GM21576 (cell line): Measurements from ENCODE around the gene ATP5PB.

ENCODE experiments used
- ATAC-seq: cut with Tn5 transposase; IDR thresholded peaks from one replicate; pipeline ENCODE4 v1.9.1; 2021; ENCODE audit warnings: mild to moderate bottlenecking, moderate library complexity; ENCODE audit not compliant: unreplicated experiment

Gene ATP5PB

GRCh38 chr1:111448918-111449702, at the start of gene ATP5PB, which contains the start of gene WDR77:
Gene ATP5PB, plus strand, starts transcription at chr1:111449464. Its CDS starts 78 bp downstream, at chr1:111449542.
Gene WDR77, minus strand, starts transcription at chr1:111449256. Its CDS starts 87 bp downstream, at chr1:111449169.
- ATAC-seq: peak; percentile 92

GRCh38 chr1:111399792-111400610, 49.3 kb upstream of the ATP5PB start:
- ATAC-seq: no peak

DNA sequence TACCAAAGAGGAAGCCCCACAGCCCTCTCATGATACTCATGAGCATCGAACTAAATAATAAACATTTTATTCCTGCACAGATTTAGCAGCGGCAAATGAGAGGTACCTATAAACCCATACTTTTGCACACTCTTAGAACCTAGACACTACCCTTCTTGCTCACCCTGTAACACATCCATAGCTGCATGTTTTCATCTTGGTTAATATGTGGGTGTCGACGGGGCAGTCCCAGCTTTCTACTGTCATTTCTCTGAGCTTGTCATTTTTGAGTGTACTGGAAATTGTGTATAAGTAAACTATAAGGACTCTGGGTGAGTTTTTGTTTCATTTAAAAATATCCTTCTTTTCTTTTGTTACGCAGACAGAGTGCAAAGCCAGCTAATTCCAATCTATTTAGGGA, 47.2 kb upstream of the ATP5PB start:
- no peak for ATAC-seq

DNA sequence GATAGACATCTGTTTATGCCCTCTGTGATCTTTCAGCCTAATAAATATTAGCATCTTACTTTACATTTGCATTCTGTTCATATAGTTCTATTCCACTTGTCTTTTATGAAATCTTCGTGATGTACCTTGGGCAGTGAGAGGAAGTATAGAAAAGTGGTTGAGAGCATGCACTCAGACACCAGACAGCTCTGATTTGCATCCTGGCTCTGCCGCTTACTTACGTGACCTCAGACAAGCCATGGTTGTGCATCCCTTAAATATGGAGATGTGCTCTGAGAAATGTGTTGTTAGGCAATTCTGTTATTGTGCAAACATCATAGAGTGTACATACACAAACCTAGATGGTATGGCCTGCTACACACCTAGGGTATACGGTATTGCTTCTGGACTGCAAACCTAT, 44.7 kb upstream of the ATP5PB start:
- no peak for ATAC-seq

GRCh38 chr1:111406321-111406768, 42.9 kb upstream of the ATP5PB start:
- ATAC-seq: peak; percentile 93

GRCh38 chr1:111407301-111407700, 42.0 kb upstream of the ATP5PB start:
- no peak for ATAC-seq

GRCh38 chr1:111412839-111413238, 36.4 kb upstream of the ATP5PB start:
- ATAC-seq: no peak

DNA sequence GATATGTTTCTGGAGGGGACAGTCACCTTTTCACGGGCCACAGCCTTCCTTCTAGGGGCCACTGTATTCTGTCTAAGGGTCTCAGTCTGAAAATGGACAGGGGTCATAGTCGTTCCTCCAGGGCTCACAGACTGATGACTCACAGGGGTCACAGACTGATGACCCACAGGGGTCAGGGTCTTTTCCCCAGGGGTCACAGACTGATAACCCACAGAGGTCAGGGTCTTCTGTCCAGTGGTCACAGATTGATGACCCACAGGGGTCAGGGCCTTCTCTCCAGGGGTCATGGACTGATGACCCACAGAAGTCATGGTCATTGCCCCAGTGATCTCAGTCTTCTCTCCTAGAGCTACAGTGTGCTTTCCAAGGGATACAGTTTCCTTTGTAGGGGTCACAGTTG, 34.5 kb upstream of the ATP5PB start:
- ATAC-seq: no peak

DNA sequence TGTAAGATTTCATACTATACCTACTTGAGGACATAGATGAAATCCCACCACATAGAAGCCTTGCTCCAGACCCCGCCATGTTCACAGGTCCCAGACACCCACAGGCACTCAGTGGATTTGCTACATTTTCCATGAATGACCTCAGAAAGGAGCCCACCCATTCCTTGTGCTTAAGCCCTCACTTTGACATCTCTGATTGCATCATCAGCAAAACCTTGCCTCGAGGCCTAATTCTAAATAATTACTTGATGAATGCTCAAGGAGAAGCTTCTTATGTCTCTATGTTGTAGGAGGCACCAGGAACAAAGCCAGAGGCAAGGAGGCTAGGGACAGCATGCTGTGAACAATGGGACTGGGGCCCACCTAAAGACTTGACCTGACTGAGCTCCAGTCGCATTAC, 33.8 kb upstream of the ATP5PB start:
- ATAC-seq: no peak

GRCh38 chr1:111417755-111418154, 31.5 kb upstream of the ATP5PB start:
- no peak for ATAC-seq

GRCh38 chr1:111419037-111419436, 30.2 kb upstream of the ATP5PB start:
- ATAC-seq: no peak

DNA sequence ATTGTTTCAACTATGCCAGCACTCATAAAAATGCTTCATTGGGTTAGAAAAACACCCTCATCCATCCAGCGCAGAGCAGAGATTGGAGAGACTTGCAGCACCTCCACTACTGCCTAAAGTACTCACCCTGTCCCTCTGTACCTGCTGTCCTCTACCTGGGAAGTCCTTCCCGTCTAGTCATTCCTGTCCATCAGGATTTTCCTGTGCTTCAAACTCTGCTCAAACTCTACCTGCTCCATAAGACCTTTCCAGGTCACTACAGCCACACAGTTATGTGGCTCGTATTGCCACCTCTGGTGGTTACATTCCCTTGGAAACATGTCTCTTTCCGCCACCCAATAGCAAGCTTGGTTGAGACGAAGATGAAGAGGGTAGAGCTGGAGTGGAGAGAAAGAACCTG, 28.9 kb upstream of the ATP5PB start:
- ATAC-seq: no peak

- no peak for ATAC-seq
Measured at GRCh38 chr1:111422546-111423391, 26.5 kb upstream of the ATP5PB start.

DNA sequence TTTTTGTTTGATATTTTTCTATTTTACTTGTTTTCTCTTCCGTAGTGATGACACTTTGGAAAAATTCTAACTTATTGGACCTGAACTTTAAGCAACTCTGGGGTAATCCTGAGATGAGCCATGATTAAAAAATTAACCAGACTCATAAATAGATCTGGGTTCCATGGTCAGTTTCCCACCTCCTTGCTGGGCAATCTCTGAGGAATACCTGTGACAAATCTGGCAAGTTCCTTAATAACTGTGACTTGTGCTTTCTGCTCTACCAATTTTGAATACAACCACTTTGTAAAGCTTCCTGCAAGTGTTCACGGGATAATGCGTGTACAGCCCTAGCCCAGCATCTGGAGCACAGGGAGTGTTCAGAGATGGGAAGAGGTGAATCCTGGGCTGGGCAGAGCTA, 25.0 kb upstream of the ATP5PB start:
- ATAC-seq: no peak

DNA sequence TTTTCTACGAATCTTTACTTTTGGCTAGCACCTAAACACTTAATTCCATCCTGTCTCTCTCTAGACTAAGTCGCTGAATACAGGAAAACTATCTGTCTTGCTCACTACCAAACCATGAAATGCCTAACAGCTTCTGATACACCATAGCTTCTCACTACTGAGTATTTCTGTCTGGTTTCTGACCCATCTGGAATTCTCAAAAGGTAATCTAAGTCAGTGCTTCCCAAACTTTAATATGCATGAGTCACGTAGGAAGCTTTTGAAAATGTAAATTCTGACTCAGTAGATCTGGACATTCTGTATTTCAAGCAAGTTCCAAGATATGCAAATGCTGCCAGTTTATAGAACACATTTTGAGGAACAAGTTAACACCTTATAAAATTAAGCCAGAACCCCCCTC, 12.5 kb upstream of the ATP5PB start:
- no peak for ATAC-seq

DNA sequence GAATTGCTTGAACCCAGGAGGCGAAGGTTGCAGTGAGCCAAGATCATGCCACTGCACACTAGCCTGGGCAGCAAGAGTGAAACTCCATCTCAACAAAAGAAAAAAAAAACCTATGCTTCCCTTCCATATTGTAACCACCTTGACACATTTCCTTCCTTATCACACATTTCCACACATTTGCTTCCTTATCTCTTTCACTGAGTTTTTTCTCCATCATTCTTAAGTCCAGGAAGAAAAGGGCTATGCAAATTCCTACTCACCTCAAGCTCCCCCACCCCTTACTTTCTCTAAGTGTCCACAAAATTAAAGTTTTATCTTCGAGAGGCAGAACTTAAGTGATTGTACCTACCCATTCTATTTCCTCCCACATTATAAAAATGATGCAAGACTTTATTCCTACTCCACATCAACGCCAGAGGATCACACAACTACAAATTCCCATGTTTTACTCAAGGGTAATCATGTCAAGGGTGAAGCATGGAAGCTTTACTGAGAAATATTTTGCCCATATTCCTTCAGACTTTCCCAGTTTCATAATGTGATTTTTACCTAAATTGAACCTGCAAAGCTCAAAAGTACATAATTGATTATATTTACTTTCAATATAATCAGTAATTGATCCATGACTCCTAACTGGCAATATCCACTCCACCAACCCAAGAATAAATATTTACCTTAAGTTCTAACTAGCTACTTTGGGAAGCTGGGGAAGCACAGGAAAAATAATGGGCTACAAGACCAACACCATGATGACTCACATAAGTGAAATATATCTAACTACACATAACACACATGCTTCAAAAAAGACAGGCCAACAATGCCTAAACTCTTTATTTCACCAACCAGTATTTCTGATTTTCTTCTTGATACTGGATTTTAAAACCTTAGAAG, 9.6 kb upstream of the ATP5PB start:
- no peak for ATAC-seq

DNA sequence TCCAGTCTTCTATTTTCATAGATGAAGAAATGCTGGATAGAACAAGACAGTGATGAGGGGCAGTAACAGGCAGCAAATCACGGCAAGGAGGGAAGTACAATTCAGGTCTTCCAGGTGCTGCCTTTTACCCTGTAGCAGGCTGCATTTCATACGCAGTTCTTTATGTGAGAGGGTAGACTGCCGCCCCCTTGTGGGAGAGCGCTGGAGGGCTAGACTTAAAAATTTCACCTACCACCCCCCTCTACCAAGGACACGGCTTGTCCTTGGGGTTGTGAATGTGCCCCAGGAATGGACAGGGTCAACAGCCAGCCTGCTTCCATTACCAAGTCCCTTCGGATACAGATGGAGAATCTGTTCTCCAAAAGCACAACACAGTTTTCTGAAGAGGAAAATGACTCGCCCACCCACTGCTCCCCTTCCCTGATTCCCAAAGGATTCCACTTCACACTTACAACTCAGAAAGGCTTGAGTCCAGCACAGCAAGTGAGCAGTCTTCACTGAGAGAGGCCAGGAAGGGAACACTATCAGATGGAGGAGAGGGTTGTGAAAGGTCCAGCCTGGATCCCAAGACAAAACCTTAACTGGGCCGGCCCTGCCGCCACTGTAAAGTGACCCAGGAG, 7.6 kb upstream of the ATP5PB start:
- no peak for ATAC-seq

- ATAC-seq: no peak
Measured at GRCh38 chr1:111442457-111442856, 6.8 kb upstream of the ATP5PB start.

GRCh38 chr1:111444031-111444430, 5.2 kb upstream of the ATP5PB start:
- ATAC-seq: no peak

- no peak for ATAC-seq
Measured at GRCh38 chr1:111446546-111446945, 2.7 kb upstream of the ATP5PB start.
